H1 (cell line): Measurements from ENCODE around the gene SLC7A10. TPM values are rescaled to one million over a fixed set of nuclear protein-coding genes. Genes with fewer than 3 reads are reported as not detected.

Source experiments
- BACH1 ChIP-seq: IDR thresholded peaks from 2 replicates; pipeline ENCODE4 v1.6.1; 2012; ENCODE audit warnings: low read length, improper control_type of control experiment
- BRCA1 ChIP-seq: IDR thresholded peaks from 2 replicates; pipeline ENCODE4 v1.6.1; 2012; ENCODE audit warnings: low read depth, low read length, improper control_type of control experiment
- CBX5 ChIP-seq: fragments of 300-800, 300-1000 bp; sonication (generic); IDR thresholded peaks from 2 replicates; pipeline ENCODE4 v1.7.1; 2016; ENCODE audit warnings: antibody characterized with exemption, low read length, low read depth
- GTF2F1 ChIP-seq: IDR thresholded peaks from 2 replicates; pipeline ENCODE4 v1.6.1; 2012; ENCODE audit warnings: low read depth, low read length, improper control_type of control experiment, borderline replicate concordance
- NANOG ChIP-seq: IDR thresholded peaks from 2 replicates; pipeline ENCODE4 v1.6.1; 2011; ENCODE audit warnings: low read length, low read depth, mild to moderate bottlenecking, inconsistent platforms; ENCODE audit not compliant: insufficient read depth, poor library complexity, severe bottlenecking
- RNF2 ChIP-seq: fragments of 200-900, 300-1000 bp; sonication (generic); IDR thresholded peaks from 2 replicates; pipeline ENCODE4 v1.7.1; 2016; ENCODE audit warnings: borderline replicate concordance, low read depth, mild to moderate bottlenecking, antibody characterized with exemption, low read length; ENCODE audit not compliant: poor library complexity, severe bottlenecking; ENCODE audit errors: missing control alignments
- SIN3A ChIP-seq, 2 experiments: IDR thresholded peaks in 1 of 2; conservative IDR thresholded peaks in 1 of 2; 2 replicates each; pipeline ENCODE4 v1.6.1; 2011 to 2012; ENCODE audit warnings: low read length in 2 of 2, improper control_type of control experiment in 1 of 2, low read depth in 1 of 2, mild to moderate bottlenecking in 1 of 2
- SP1 ChIP-seq: IDR thresholded peaks from 2 replicates; pipeline ENCODE4 v1.6.1; 2011; ENCODE audit warnings: low read depth, low read length
- SRF ChIP-seq: IDR thresholded peaks from 2 replicates; pipeline ENCODE4 v1.6.1; 2011; ENCODE audit warnings: mild to moderate bottlenecking, low read depth, low read length, moderate library complexity
- TCF12 ChIP-seq: IDR thresholded peaks from 2 replicates; pipeline ENCODE4 v1.6.1; 2011; ENCODE audit warnings: low read depth, mild to moderate bottlenecking, low read length
- USF2 ChIP-seq: IDR thresholded peaks from 2 replicates; pipeline ENCODE4 v1.6.1; 2011; ENCODE audit warnings: low read length, improper control_type of control experiment
- polyA plus RNA-seq, 7 experiments: library from polyadenylated mRNA; depleted of rRNA in 3 of 7; stranded (reverse) in 5 of 7; unstranded in 2 of 7; fragments of >200 nt in 5 of 7; fragments of 200-250 nt in 2 of 7; gene quantifications; 1 replicate in 5 of 7; 2 replicates in 1 of 7; 4 replicates in 1 of 7; pipeline versions ENCODE4 v1.2.1 to v1.2.3, GENCODE V29; 2011 to 2013; ENCODE audit warnings: missing spikeins in 2 of 7, mixed read lengths in 2 of 7
- total RNA-seq: library from RNA; stranded (reverse); fragmentation: NEBNext Ultra II Directional; extraction: Animal tissue kit (Norgen Biotek cat#: 25700); gene quantifications from 2 replicates; pipeline ENCODE4 v1.2.1, GENCODE V29; 2021
- TF ChIP-seq, protein P1 (sequence below): IDR thresholded peaks from 2 replicates; pipeline ENCODE4 v1.6.1; 2012; ENCODE audit warnings: inconsistent platforms
- TF ChIP-seq, protein P2 (sequence below): IDR thresholded peaks from 2 replicates; pipeline ENCODE4 v1.6.1; 2012; ENCODE audit warnings: inconsistent platforms

SLC7A10 gene
- total and polyA plus RNA-seq, 2 of the 8 experiments (the other 6 are each of a cell fraction or from before 2014, with no cell fraction given) = 3.7 to 7.1 TPM

GRCh38 chr19:33219261-33219815, 6.3 kb downstream of the SLC7A10 start (continued):
- no peak for TF ChIP-seq SIN3A (conservative IDR thresholded peaks at IDR 0.05 in 1 of 2, IDR thresholded peaks at IDR 0.05 in 1 of 2; ENCODE audit: low read depth in 1 of 2, low read length in 2 of 2)
- no peak for TF ChIP-seq RNF2
- TF ChIP-seq USF2 = no peak
- TF ChIP-seq SP1 = no peak
- TF ChIP-seq NANOG = no peak
- TF ChIP-seq, protein P1, sequence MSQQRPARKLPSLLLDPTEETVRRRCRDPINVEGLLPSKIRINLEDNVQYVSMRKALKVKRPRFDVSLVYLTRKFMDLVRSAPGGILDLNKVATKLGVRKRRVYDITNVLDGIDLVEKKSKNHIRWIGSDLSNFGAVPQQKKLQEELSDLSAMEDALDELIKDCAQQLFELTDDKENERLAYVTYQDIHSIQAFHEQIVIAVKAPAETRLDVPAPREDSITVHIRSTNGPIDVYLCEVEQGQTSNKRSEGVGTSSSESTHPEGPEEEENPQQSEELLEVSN = no peak
- TF ChIP-seq CBX5 = no peak
- no peak for TF ChIP-seq BACH1
- TF ChIP-seq SRF = no peak
- no peak for TF ChIP-seq BRCA1
- TF ChIP-seq, protein P2, sequence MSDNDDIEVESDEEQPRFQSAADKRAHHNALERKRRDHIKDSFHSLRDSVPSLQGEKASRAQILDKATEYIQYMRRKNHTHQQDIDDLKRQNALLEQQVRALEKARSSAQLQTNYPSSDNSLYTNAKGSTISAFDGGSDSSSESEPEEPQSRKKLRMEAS = no peak
- no peak for TF ChIP-seq TCF12
- no peak for TF ChIP-seq GTF2F1
